CD4-positive, CD25-positive, alpha-beta regulatory T cell (primary cell): Measurements from ENCODE around the gene WDR64. TPM values are rescaled to one million over a fixed set of nuclear protein-coding genes. Genes with fewer than 3 reads are reported as not detected.
A peak's percentile ranks its signal among the peaks of the same experiment; 100 is the strongest.

Experiments
- ATAC-seq, 2 donors: fragments of 150-1000 bp; cut with Tn5 transposase; one replicate each; pipeline ENCODE4 v1.10.0; 2021; ENCODE audit warnings: low read depth in 2 of 2, moderate number of reproducible peaks in 2 of 2, moderate library complexity in 1 of 2
- DNase-seq, 3 donors: peaks; one replicate each; pipeline versions ENCODE4 v3.0.0 to v3.0.0-alpha.2; 2012 to 2022; ENCODE audit warnings: mixed read lengths in 1 of 3
- H3K27ac ChIP-seq: one replicate; pipeline ENCODE4 v1.7.0; 2013; ENCODE audit warnings: mild to moderate bottlenecking, low read length; ENCODE audit not compliant: insufficient read depth, poor library complexity, severe bottlenecking
- H3K27me3 ChIP-seq: one replicate; pipeline ENCODE4 v1.7.0; 2013; ENCODE audit warnings: low read length; ENCODE audit not compliant: control insufficient read depth, insufficient read depth
- H3K36me3 ChIP-seq: one replicate; pipeline ENCODE4 v1.7.0; 2013; ENCODE audit warnings: mild to moderate bottlenecking, low read length, moderate library complexity; ENCODE audit not compliant: control insufficient read depth, insufficient read depth
- H3K4me1 ChIP-seq: 2 replicates; pipeline ENCODE4 v1.7.0; 2013; ENCODE audit warnings: mild to moderate bottlenecking, low read length; ENCODE audit not compliant: insufficient read depth, control insufficient read depth, poor library complexity, severe bottlenecking
- H3K4me3 ChIP-seq: one replicate; pipeline ENCODE4 v1.7.0; 2013; ENCODE audit warnings: low read depth, mild to moderate bottlenecking, low read length, moderate library complexity
- H3K9me3 ChIP-seq, 2 experiments: 1 replicate in 1 of 2; 2 replicates in 1 of 2; pipeline ENCODE4 v1.7.0; 2013; ENCODE audit warnings: low read length in 2 of 2, mild to moderate bottlenecking in 1 of 2, moderate library complexity in 1 of 2; ENCODE audit not compliant: control insufficient read depth in 2 of 2
- H3K27ac Mint-ChIP-seq, 3 donors: one replicate each; pipeline ENCODE4 v1.8.0; 2020 to 2022; ENCODE audit warnings: mild to moderate bottlenecking in 3 of 3, mixed read lengths in 3 of 3, moderate library complexity in 2 of 3
- H3K27me3 Mint-ChIP-seq: one replicate; pipeline ENCODE4 v1.8.0; 2022; ENCODE audit warnings: mild to moderate bottlenecking, mixed read lengths
- H3K36me3 Mint-ChIP-seq: one replicate; pipeline ENCODE4 v1.8.0; 2020; ENCODE audit warnings: mixed read lengths
- H3K4me1 Mint-ChIP-seq, 4 donors: one replicate each; pipeline ENCODE4 v1.8.0; 2020 to 2022; ENCODE audit warnings: mixed read lengths in 4 of 4, mild to moderate bottlenecking in 1 of 4
- H3K4me3 Mint-ChIP-seq, 4 donors: one replicate each; pipeline ENCODE4 v1.8.0; 2020 to 2022; ENCODE audit warnings: mild to moderate bottlenecking in 4 of 4, mixed read lengths in 4 of 4, moderate library complexity in 3 of 4
- H3K9me3 Mint-ChIP-seq, 7 donors: one replicate each; pipeline ENCODE4 v1.8.0; 2020 to 2022; ENCODE audit warnings: mixed read lengths in 7 of 7, mild to moderate bottlenecking in 3 of 7, moderate library complexity in 2 of 7
- polyA plus RNA-seq, 4 donors: library from polyadenylated mRNA; unstranded; fragments of 300-500 nt; fragmentation: Illumina TruSeq; gene quantifications; one replicate each; pipeline ENCODE4 v1.2.3, GENCODE V29; 2021
- total RNA-seq: library from RNA; stranded (reverse); gene quantifications from one replicate; pipeline ENCODE4 v1.2.3, GENCODE V29; 2022

Gene WDR64
- total and polyA plus RNA-seq, 5 donors from 2014 or later = 0.08 to 1.00 (median 0.35) TPM; not detected in 2

- Histone ChIP-seq H3K27ac (no peak overlapping the region), H3K27me3 (peaks cover 5% of the 10 kb centered on the region), H3K4me1 (no peaks in the 10 kb centered on the region), H3K9me3 (no peaks in the 10 kb centered on the region), H3K36me3 (no peaks in the 10 kb centered on the region), H3K4me3 (no peak overlapping the region)
- Mint-ChIP-seq H3K36me3 (no peaks in the 10 kb centered on the region), H3K27ac (no peak overlapping the region), H3K27me3 (peaks cover 35% of the 10 kb centered on the region), H3K9me3 (no peaks in the 10 kb centered on the region), H3K4me3 (no peak overlapping the region), H3K4me1 (peaks cover 0 to 10% (median 4%) of the 10 kb centered on the region in 4 donors)
- ATAC-seq = no peak
- no peak for DNase-seq
Observed at GRCh38 chr1:241839369-241839979, 187.4 kb downstream of the WDR64 start.

- Mint-ChIP-seq H3K4me3 (no peak overlapping the region), H3K4me1 (peaks cover 0 to 10% (median 4%) of the 10 kb centered on the region in 4 donors), H3K9me3 (no peaks in the 10 kb centered on the region), H3K27ac (peak overlapping the region in 1 of 3 donors; percentile 0), H3K27me3 (peaks cover 35% of the 10 kb centered on the region), H3K36me3 (no peaks in the 10 kb centered on the region)
- Histone ChIP-seq H3K4me1 (no peaks in the 10 kb centered on the region), H3K27ac (no peak overlapping the region), H3K4me3 (no peak overlapping the region), H3K36me3 (no peaks in the 10 kb centered on the region), H3K9me3 (no peaks in the 10 kb centered on the region), H3K27me3 (peaks cover 5% of the 10 kb centered on the region)
- ATAC-seq (no peak), DNase-seq (no peak)
Observed at GRCh38 chr1:241840164-241840563, 188.1 kb downstream of the WDR64 start.

GRCh38 chr1:241841691-241842090, 189.6 kb downstream of the WDR64 start:
- Histone ChIP-seq H3K4me1 (no peaks in the 10 kb centered on the region), H3K36me3 (no peaks in the 10 kb centered on the region), H3K27me3 (peaks cover 2% of the 10 kb centered on the region), H3K27ac (no peak overlapping the region), H3K9me3 (no peaks in the 10 kb centered on the region), H3K4me3 (no peak overlapping the region)
- Mint-ChIP-seq H3K36me3 (no peaks in the 10 kb centered on the region), H3K4me3 (no peak overlapping the region), H3K4me1 (peaks cover 0 to 10% (median 4%) of the 10 kb centered on the region in 4 donors), H3K27me3 (peaks cover 24% of the 10 kb centered on the region), H3K9me3 (no peaks in the 10 kb centered on the region), H3K27ac (no peak overlapping the region)
- ATAC-seq (no peak), DNase-seq (no peak)

GRCh38 chr1:241842565-241842964, 190.5 kb downstream of the WDR64 start:
- DNase-seq (no peak), ATAC-seq (no peak)
- H3K27me3 Mint-ChIP-seq = peaks cover 18% of the 10 kb centered on the region
- H3K27ac ChIP-seq = no peak overlapping the region
- H3K27ac Mint-ChIP-seq = no peak overlapping the region
- no peaks in the 10 kb centered on the region for H3K36me3 Mint-ChIP-seq
- H3K4me3 ChIP-seq = no peak overlapping the region
- H3K36me3 ChIP-seq = no peaks in the 10 kb centered on the region
- H3K4me1 Mint-ChIP-seq = peaks cover 6 to 10% (median 9%) of the 10 kb centered on the region in 4 donors
- H3K4me3 Mint-ChIP-seq = no peak overlapping the region
- no peaks in the 10 kb centered on the region for H3K27me3 ChIP-seq
- H3K9me3 Mint-ChIP-seq = no peaks in the 10 kb centered on the region
- H3K4me1 ChIP-seq = peaks cover 4% of the 10 kb centered on the region
- H3K9me3 ChIP-seq = no peaks in the 10 kb centered on the region

GRCh38 chr1:241844593-241844992, 192.5 kb downstream of the WDR64 start:
- Mint-ChIP-seq H3K36me3 (no peaks in the 10 kb centered on the region), H3K4me1 (peaks cover 7 to 22% (median 17%) of the 10 kb centered on the region in 4 donors), H3K27ac (no peak overlapping the region), H3K9me3 (no peaks in the 10 kb centered on the region), H3K4me3 (no peak overlapping the region), H3K27me3 (peaks cover 21% of the 10 kb centered on the region)
- H3K4me3 ChIP-seq = no peak overlapping the region
- no peak overlapping the region for H3K27ac ChIP-seq
- ATAC-seq = no peak
- H3K36me3 ChIP-seq = no peaks in the 10 kb centered on the region
- H3K27me3 ChIP-seq = no peaks in the 10 kb centered on the region
- no peak for DNase-seq
- peaks cover 10% of the 10 kb centered on the region for H3K4me1 ChIP-seq
- no peaks in the 10 kb centered on the region for H3K9me3 ChIP-seq

GRCh38 chr1:241846375-241846774, 194.3 kb downstream of the WDR64 start:
- H3K36me3 ChIP-seq = no peaks in the 10 kb centered on the region
- no peaks in the 10 kb centered on the region for H3K9me3 ChIP-seq
- H3K4me3 ChIP-seq = no peak overlapping the region
- H3K4me1 ChIP-seq = peaks cover 10% of the 10 kb centered on the region
- H3K27ac ChIP-seq = no peak overlapping the region
- ATAC-seq (no peak), DNase-seq (no peak)
- Mint-ChIP-seq H3K4me1 (peaks cover 4 to 22% (median 17%) of the 10 kb centered on the region in 4 donors), H3K27ac (no peak overlapping the region), H3K36me3 (no peaks in the 10 kb centered on the region), H3K27me3 (peaks cover 17% of the 10 kb centered on the region), H3K4me3 (peak overlapping the region in 2 of 4 donors; percentile 37 to 91), H3K9me3 (no peaks in the 10 kb centered on the region)
- H3K27me3 ChIP-seq = no peaks in the 10 kb centered on the region

- peak overlapping the region; percentile 97 to 100 (median 99) for H3K27ac Mint-ChIP-seq
- no peaks in the 10 kb centered on the region for H3K36me3 Mint-ChIP-seq
- peak overlapping the region; percentile 91 to 100 (median 98) for H3K4me3 Mint-ChIP-seq
- Histone ChIP-seq H3K36me3 (no peaks in the 10 kb centered on the region), H3K4me1 (peaks cover 10% of the 10 kb centered on the region), H3K9me3 (no peaks in the 10 kb centered on the region), H3K27ac (peak overlapping the region; percentile 99), H3K4me3 (peak overlapping the region; percentile 76), H3K27me3 (no peaks in the 10 kb centered on the region)
- no peaks in the 10 kb centered on the region for H3K9me3 Mint-ChIP-seq
- H3K4me1 Mint-ChIP-seq = peaks cover 4 to 22% (median 17%) of the 10 kb centered on the region in 4 donors
- peaks cover 17% of the 10 kb centered on the region for H3K27me3 Mint-ChIP-seq
- ATAC-seq (no peak), DNase-seq (no peak)
Observed at GRCh38 chr1:241846862-241847539, 194.9 kb downstream of the WDR64 start.

- Histone ChIP-seq H3K4me3 (peak overlapping the region; percentile 76), H3K27me3 (no peaks in the 10 kb centered on the region), H3K9me3 (no peaks in the 10 kb centered on the region), H3K27ac (peak overlapping the region; percentile 99), H3K4me1 (peaks cover 10% of the 10 kb centered on the region), H3K36me3 (no peaks in the 10 kb centered on the region)
- no peak for DNase-seq
- no peaks in the 10 kb centered on the region for H3K36me3 Mint-ChIP-seq
- H3K4me3 Mint-ChIP-seq = peak overlapping the region; percentile 91 to 100 (median 98)
- no peak for ATAC-seq
- no peaks in the 10 kb centered on the region for H3K9me3 Mint-ChIP-seq
- H3K4me1 Mint-ChIP-seq = peaks cover 4 to 22% (median 17%) of the 10 kb centered on the region in 4 donors
- H3K27ac Mint-ChIP-seq = peak overlapping the region; percentile 97 to 100 (median 99)
- peaks cover 17% of the 10 kb centered on the region for H3K27me3 Mint-ChIP-seq
Observed at GRCh38 chr1:241847540-241847795, 195.4 kb downstream of the WDR64 start.
